HepG2 (cell line): ENCODE measurements around the gene TCF7L2. TPM values are rescaled to one million over a fixed set of nuclear protein-coding genes. Genes with fewer than 3 reads are reported as not detected.

ENCODE experiments used
- ATAC-seq: fragments of 200-7000 bp; cut with Tn5 transposase; 3 replicates; pipeline ENCODE4 v1.9.1; 2020; ENCODE audit warnings: mild to moderate bottlenecking, moderate library complexity
- BruUV-seq: library from RNA; stranded (reverse); fragments of 400-500 nt; replicated peaks from 2 replicates; lab custom pipeline; 2021; lab: Mats Ljungman, UMichigan
- CTCF ChIA-PET: fragments of 300-600 bp; formaldehyde crosslinking; extraction: SDS; loops from one replicate; lab custom pipeline; 2021; ENCODE audit warnings: low total read pairs, inconsistent platforms, low intra/inter-chr PET ratio; lab: Yijun Ruan, JAX
- POLR2A ChIA-PET: fragments of 350-600 bp; sonication (Branson Sonifier 250); formaldehyde crosslinking; loops from one replicate; lab custom pipeline; 2020; ENCODE audit warnings: antibody characterized with exemption, inconsistent platforms; lab: Yijun Ruan, JAX
- DNase-seq: peaks from one replicate; pipeline ENCODE4 v3.0.0-alpha.2; 2015; ENCODE audit warnings: low spot score
- FAIRE-seq: peaks from 3 replicates; lab custom pipeline; 2011; peaks lifted over from hg19 to GRCh38; lab: Jason Lieb, UNC
- H2AFZ ChIP-seq: one replicate; pipeline ENCODE4 v1.6.1; 2011; ENCODE audit warnings: low read length, inconsistent platforms
- H3K27ac ChIP-seq: fragments of 300-600 bp; 3 replicates; pipeline ENCODE4 v1.8.0; 2011; ENCODE audit warnings: mixed run types, mild to moderate bottlenecking, mixed read lengths, low read length, inconsistent platforms; ENCODE audit not compliant: insufficient read depth; ENCODE audit errors: extremely low read length
- H3K27me3 ChIP-seq, 2 experiments: fragments of 200-600 bp in 1 of 2; 2 replicates in 1 of 2; 3 replicates in 1 of 2; pipeline versions ENCODE4 v1.6.0 to v1.8.0; 2011; ENCODE audit warnings: low read length in 2 of 2, mild to moderate bottlenecking in 2 of 2, moderate library complexity in 2 of 2, inconsistent platforms in 1 of 2; ENCODE audit not compliant: insufficient read depth in 2 of 2, control insufficient read depth in 1 of 2
- H3K36me3 ChIP-seq, 2 experiments: fragments of 200-600 bp in 1 of 2; replicated peaks in 1 of 2; 2 replicates in 1 of 2; 3 replicates in 1 of 2; pipeline versions ENCODE4 v1.5.1 to v1.8.0; 2011; ENCODE audit warnings: low read length in 2 of 2, inconsistent platforms in 1 of 2; ENCODE audit not compliant: insufficient read depth in 2 of 2, control insufficient read depth in 1 of 2
- H3K4me1 ChIP-seq: 2 replicates; pipeline ENCODE4 v1.5.1; 2012; ENCODE audit warnings: low read length, inconsistent platforms; ENCODE audit not compliant: insufficient read depth
- H3K4me2 ChIP-seq: 2 replicates; pipeline ENCODE4 v1.6.0; 2011; ENCODE audit warnings: low read depth, low read length, inconsistent platforms
- H3K4me3 ChIP-seq, 3 experiments: fragments of 200-600 bp in 1 of 3; sonication (generic), shearing (Covaris generic) in 1 of 3; replicated peaks in 1 of 3; 2 replicates each; pipeline ENCODE4 v1.5.1; 2011 to 2016; ENCODE audit warnings: low read length in 3 of 3, inconsistent platforms in 2 of 3, low read depth in 2 of 3, mild to moderate bottlenecking in 2 of 3, control low read depth in 1 of 3, mixed read lengths in 1 of 3; ENCODE audit not compliant: insufficient read depth in 1 of 3
- H3K79me2 ChIP-seq: one replicate; pipeline ENCODE4 v1.6.1; 2011; ENCODE audit warnings: low read length, inconsistent platforms; ENCODE audit not compliant: insufficient read depth
- H3K9ac ChIP-seq: 2 replicates; pipeline ENCODE4 v1.6.0; 2011; ENCODE audit warnings: mild to moderate bottlenecking, low read depth, low read length, inconsistent platforms; ENCODE audit not compliant: insufficient read depth
- H3K9me3 ChIP-seq: 2 replicates; pipeline ENCODE4 v1.5.1; 2012; ENCODE audit warnings: mild to moderate bottlenecking, low read length
- H4K20me1 ChIP-seq: 2 replicates; pipeline ENCODE4 v1.6.0; 2011; ENCODE audit warnings: inconsistent platforms, mild to moderate bottlenecking, low read length, moderate library complexity; ENCODE audit not compliant: insufficient read depth
- ARHGAP35 ChIP-seq: sonication (generic); formaldehyde crosslinking; IDR thresholded peaks from 2 replicates; pipeline ENCODE4 v1.9.0; 2022; ENCODE audit warnings: mild to moderate bottlenecking, inconsistent platforms, moderate library complexity, missing genetic modification reagents, borderline replicate concordance
- ATF7 ChIP-seq, 2 experiments: fragments of 450-650 bp in 1 of 2; sonication (generic) in 1 of 2; formaldehyde crosslinking in 1 of 2; IDR thresholded peaks; 2 replicates each; pipeline versions ENCODE4 v1.4.0 to v1.6.1; 2016 to 2020; ENCODE audit warnings: antibody characterized with exemption in 1 of 2, mild to moderate bottlenecking in 1 of 2, missing genetic modification reagents in 1 of 2
- CREB1 ChIP-seq, 2 experiments: fragments of 450-650 bp in 1 of 2; IDR thresholded peaks; 2 replicates each; pipeline ENCODE4 v1.6.1; 2016 to 2017; ENCODE audit warnings: control low read depth in 1 of 2, mild to moderate bottlenecking in 1 of 2, missing compliant biosample characterization in 1 of 2, missing genetic modification characterization in 1 of 2
- CREM ChIP-seq, 2 experiments: sonication (generic) in 1 of 2; formaldehyde crosslinking in 1 of 2; IDR thresholded peaks; 2 replicates each; pipeline versions ENCODE4 v1.4.0 to v1.6.1; 2016 to 2020; ENCODE audit warnings: antibody characterized with exemption in 1 of 2, mild to moderate bottlenecking in 1 of 2, missing genetic modification reagents in 1 of 2
- FOSL2 ChIP-seq: sonication (generic); formaldehyde crosslinking; IDR thresholded peaks from 2 replicates; pipeline ENCODE4 v1.4.0; 2020; ENCODE audit warnings: missing genetic modification reagents
- FOXO1 ChIP-seq: sonication (generic); formaldehyde crosslinking; IDR thresholded peaks from 2 replicates; pipeline ENCODE4 v1.4.0; 2020; ENCODE audit warnings: missing genetic modification reagents
- GABPA ChIP-seq, 2 experiments: IDR thresholded peaks; 2 replicates each; pipeline ENCODE4 v1.6.1; 2011 to 2016; ENCODE audit warnings: low read depth in 2 of 2, low read length in 1 of 2, missing biosample characterization in 1 of 2, missing genetic modification characterization in 1 of 2
- HDAC2 ChIP-seq: sonication (generic); formaldehyde crosslinking; IDR thresholded peaks from 2 replicates; pipeline ENCODE4 v1.4.0; 2020; ENCODE audit warnings: missing genetic modification reagents
- HOMEZ ChIP-seq: IDR thresholded peaks from 2 replicates; pipeline ENCODE4 v1.6.1; 2016; ENCODE audit warnings: low read depth
- NFATC3 ChIP-seq: sonication (generic); formaldehyde crosslinking; IDR thresholded peaks from 2 replicates; pipeline ENCODE4 v1.5.1; 2020; ENCODE audit warnings: mild to moderate bottlenecking, missing genetic modification reagents
- RBFOX2 ChIP-seq: fragments of 200-400 bp; formaldehyde crosslinking; IDR thresholded peaks from 2 replicates; pipeline ENCODE4 v1.6.1; 2017; ENCODE audit warnings: low read depth, mild to moderate bottlenecking, low read length
- ZNF33A ChIP-seq: sonication (generic); formaldehyde crosslinking; IDR thresholded peaks from 2 replicates; pipeline ENCODE4 v1.5.1; 2020; ENCODE audit warnings: missing genetic modification reagents, mild to moderate bottlenecking, moderate library complexity, borderline replicate concordance
- ZNF484 ChIP-seq: sonication (generic); formaldehyde crosslinking; IDR thresholded peaks from 2 replicates; pipeline ENCODE4 v1.5.1; 2020; ENCODE audit warnings: mild to moderate bottlenecking, low read depth, missing genetic modification reagents, borderline replicate concordance
- ZNF816 ChIP-seq: sonication (generic); formaldehyde crosslinking; IDR thresholded peaks from 2 replicates; pipeline ENCODE4 v1.8.0; 2022; ENCODE audit warnings: missing genetic modification reagents, mild to moderate bottlenecking, borderline replicate concordance
- ZSCAN5A ChIP-seq: sonication (generic); formaldehyde crosslinking; IDR thresholded peaks from 2 replicates; pipeline ENCODE4 v1.8.0; 2022; ENCODE audit warnings: mild to moderate bottlenecking, missing genetic modification reagents, borderline replicate concordance
- WGBS: methylation state at CpG from one replicate; pipeline ENCODE4 v1.1.6; 2017; ENCODE audit warnings: low lambda C conversion rate; 5-methylcytosine and 5-hydroxymethylcytosine counted together
- in situ Hi-C: cut with HindIII; loops from 2 replicates; pipeline ENCODE4 v1.10.0; 2017; ENCODE audit warnings: low pct_unique_long_range_greater_than_20kb; ENCODE audit not compliant: extremely low pct_ligation_motif_present
- intact Hi-C: fragments of 100-400 bp; cut with micrococcal nuclease; formaldehyde crosslinking; loops from one replicate; pipeline ENCODE4 v1.10.0; 2022; ENCODE audit not compliant: unreplicated experiment
- polyA plus RNA-seq, 8 experiments: library from polyadenylated mRNA; depleted of rRNA in 3 of 8; stranded (reverse) in 7 of 8; unstranded in 1 of 8; fragments of >200 nt; fragmentation: Illumina TruSeq in 4 of 8; extraction: Trizol in 4 of 8; gene quantifications; 2 replicates each; pipeline versions ENCODE4 v1.2.1 to v1.2.3, GENCODE V29; 2011 to 2016; ENCODE audit warnings: low read depth in 4 of 8, missing spikeins in 1 of 8, mixed read lengths in 1 of 8; ENCODE audit not compliant: insufficient read depth in 1 of 8
- total RNA-seq, 5 experiments: library from RNA; depleted of rRNA; stranded (reverse); fragments of >200 nt; fragmentation: Illumina TruSeq; extraction: Trizol; gene quantifications; 2 replicates each; pipeline ENCODE4 v1.2.3, GENCODE V29; 2016; ENCODE audit warnings: low read depth in 1 of 5

TCF7L2 gene
- total and polyA plus RNA-seq, 2 of the 13 experiments (the other 11 are each of a cell fraction or from before 2014, with no cell fraction given) = 3.9 to 13.7 TPM

- no peaks in the 10 kb centered on the region for H3K79me2 ChIP-seq
- 82% methylated on average over 2 of the region's 2 CpGs for WGBS
- H3K4me3 ChIP-seq = no peak overlapping the region
- no peak overlapping the region for H3K27ac ChIP-seq
- ATAC-seq = no peak
- no peaks in the 10 kb centered on the region for H3K27me3 ChIP-seq
- DNase-seq = no peak
- H3K9me3 ChIP-seq = no peaks in the 10 kb centered on the region
- ChIA-PET CTCF (no interaction called here), POLR2A (no interaction called here)
- no peak for FAIRE-seq
- no TSS peak for BruUV-seq
- in situ Hi-C loops = no loop called here
- peaks cover 42% of the 10 kb centered on the region for H3K4me1 ChIP-seq
- TF ChIP-seq ARHGAP35 (CRISPR knock-in tag) (no peak), FOXO1 (no peak), RBFOX2 (no peak), NFATC3 (no peak), CREB1 (IDR thresholded peaks at IDR 0.05) (no peak), CREB1 (CRISPR knock-in tag; IDR thresholded peaks at IDR 0.05) (no peak), ZNF816 (CRISPR knock-in tag) (no peak), HDAC2 (CRISPR knock-in tag) (no peak)
- no peaks in the 10 kb centered on the region for H3K36me3 ChIP-seq
- no peak overlapping the region for H3K9ac ChIP-seq
- no peak overlapping the region for H3K4me2 ChIP-seq
- H2AFZ ChIP-seq = no peak overlapping the region
- intact Hi-C loops = no loop called here
- no peaks in the 10 kb centered on the region for H4K20me1 ChIP-seq
These were observed 38.8 kb upstream of the TCF7L2 start for GRCh38 chr10:112911206-112911605.

- intact Hi-C loops = no loop called here
- TF ChIP-seq ZNF33A (CRISPR knock-in tag) (no peak), GABPA (IDR thresholded peaks at IDR 0.05; ENCODE audit: low read depth, low read length) (no peak), GABPA (CRISPR knock-in tag; IDR thresholded peaks at IDR 0.05; ENCODE audit: low read depth) (peak; percentile 54), ZNF484 (CRISPR knock-in tag) (no peak), ZSCAN5A (no peak), HOMEZ (CRISPR knock-in tag) (peak; percentile 18; the same call in 1 of the 2 replicates), FOSL2 (CRISPR knock-in tag) (peak; percentile 60), CREM (IDR thresholded peaks at IDR 0.05) (peak; percentile 48; the same call in 1 of the 2 replicates), CREM (CRISPR knock-in tag; IDR thresholded peaks at IDR 0.05) (no peak), CREB1 (IDR thresholded peaks at IDR 0.05) (peak; percentile 83), CREB1 (CRISPR knock-in tag; IDR thresholded peaks at IDR 0.05) (peak; percentile 73; the same call in 1 of the 2 replicates), ATF7 (IDR thresholded peaks at IDR 0.05) (0 out of 2 replicates have a peak, but pooled peaks have one; percentile 10), ATF7 (CRISPR knock-in tag; IDR thresholded peaks at IDR 0.05) (no peak)
These were observed 37.6 kb upstream of the TCF7L2 start for GRCh38 chr10:112912410-112912928.

More at GRCh38 chr10:112912410-112912928, 37.6 kb upstream of the TCF7L2 start:
- WGBS = 65% methylated on average over 15 of the region's 15 CpGs
- Histone ChIP-seq H3K79me2 (no peaks in the 10 kb centered on the region), H4K20me1 (no peaks in the 10 kb centered on the region), H3K27ac (no peak overlapping the region), H3K9ac (no peak overlapping the region), H3K36me3 (no peaks in the 10 kb centered on the region), H3K4me3 (no peak overlapping the region), H3K9me3 (no peaks in the 10 kb centered on the region), H2AFZ (no peak overlapping the region), H3K4me2 (no peak overlapping the region), H3K4me1 (peaks cover 48% of the 10 kb centered on the region), H3K27me3 (no peaks in the 10 kb centered on the region)
- CTCF ChIA-PET = no interaction called here
- DNase-seq (peak; percentile 58), FAIRE-seq (no peak), ATAC-seq (no peak)
- POLR2A ChIA-PET = interaction anchor here (1.0 kb wide), 1 partner anchor 14 kb away, joined by 3 read pairs; no protein-coding TSS in a partner anchor
- BruUV-seq = no TSS peak
- in situ Hi-C loops = no loop called here
